Tibial nerve (tissue), 4 donors: ENCODE measurements around the gene MAPK8IP3. TPM values are rescaled to one million over a fixed set of nuclear protein-coding genes. Genes with fewer than 3 reads are reported as not detected.

Experiments
- DNase-seq, 2 donors: peaks; one replicate each; pipeline ENCODE4 v3.0.0-alpha.2; 2019; ENCODE audit warnings: low spot score in 2 of 2
- H3K27ac ChIP-seq, 4 donors: fragments of 200-600 bp; sonication (generic) in 3 of 4; one replicate each; pipeline ENCODE4 v1.5.1; 2017 to 2019; ENCODE audit warnings: mild to moderate bottlenecking in 1 of 4
- H3K27me3 ChIP-seq, 2 donors: fragments of 200-600 bp; sonication (generic) in 1 of 2; one replicate each; pipeline versions ENCODE4 v1.5.1 to v1.6.0; 2017 to 2019
- H3K36me3 ChIP-seq, 3 donors: fragments of 200-600 bp; sonication (generic); one replicate each; pipeline ENCODE4 v1.5.1; 2018 to 2019
- H3K4me1 ChIP-seq, 4 donors: fragments of 200-600 bp; sonication (generic) in 3 of 4; one replicate each; pipeline ENCODE4 v1.5.1; 2017 to 2019
- H3K4me3 ChIP-seq, 4 donors: fragments of 200-600 bp; sonication (generic) in 3 of 4; one replicate each; pipeline ENCODE4 v1.5.1; 2017 to 2019; ENCODE audit warnings: mild to moderate bottlenecking in 1 of 4, moderate library complexity in 1 of 4
- H3K9me3 ChIP-seq, 4 donors: fragments of 200-600 bp; sonication (generic) in 3 of 4; one replicate each; pipeline ENCODE4 v1.5.1; 2017 to 2019
- EP300 ChIP-seq, 2 donors: sonication (generic); formaldehyde crosslinking; IDR thresholded peaks; one replicate each; pipeline ENCODE4 v1.6.1; 2017; ENCODE audit warnings: antibody characterized with exemption in 2 of 2, mild to moderate bottlenecking in 1 of 2
- POLR2A ChIP-seq, 2 donors: fragments of 450-650 bp; IDR thresholded peaks; one replicate each; pipeline ENCODE4 v1.6.1; 2017; ENCODE audit warnings: antibody characterized with exemption in 2 of 2, mild to moderate bottlenecking in 2 of 2, moderate library complexity in 2 of 2
- WGBS, 2 donors: methylation state at CpG; one replicate each; pipeline ENCODE4 v1.1.5; 2018; 5-methylcytosine and 5-hydroxymethylcytosine counted together
- total RNA-seq, 4 donors: library from RNA; depleted of rRNA; stranded (reverse); fragments of >200 nt; gene quantifications; one replicate each; pipeline ENCODE4 v1.1.0, GENCODE V29; 2016
- TF ChIP-seq, protein P1 (sequence below), 5 experiments: fragments of 200-600 bp in 3 of 5; fragments of 450-650 bp in 2 of 5; sonication (generic) in 3 of 5; IDR thresholded peaks; one replicate each; pipeline ENCODE4 v1.5.1; 2016 to 2019; ENCODE audit warnings: antibody characterized with exemption in 5 of 5, mild to moderate bottlenecking in 3 of 5, moderate library complexity in 2 of 5

Gene MAPK8IP3
- total RNA-seq, 4 donors from 2014 or later, result 92.6 to 188 (median 99.5) TPM

DNA sequence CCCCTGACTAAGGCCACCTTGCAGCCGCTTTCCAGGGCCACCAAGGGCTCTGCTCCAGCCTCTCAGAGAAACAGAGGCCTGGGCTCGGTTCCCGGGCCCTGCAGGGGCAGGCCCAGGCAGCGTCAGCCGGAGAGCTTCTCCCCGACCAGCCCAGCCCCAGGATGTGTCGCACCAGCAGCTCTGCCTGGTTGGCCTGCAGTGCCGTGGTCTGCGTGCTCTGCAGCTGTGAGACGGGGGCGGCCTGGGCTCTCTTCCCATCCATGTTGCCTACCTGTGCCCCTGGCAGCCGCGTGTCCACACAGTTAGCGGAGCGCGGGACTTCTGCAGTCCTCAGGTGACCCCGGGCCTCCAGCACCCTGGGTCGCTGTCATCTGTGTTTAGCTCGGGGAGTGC, 82.7 kb downstream of the MAPK8IP3 start:
- peaks cover 0 to 86% (median 6%) of the 10 kb centered on the region in 3 donors for H3K36me3 ChIP-seq
- no peaks in the 10 kb centered on the region for H3K27me3 ChIP-seq
- 49 to 68% methylated on average over 13 to 18 of the region's 19 CpGs for WGBS, 2 donors
- peaks cover 0 to 43% (median 14%) of the 10 kb centered on the region in 4 donors for H3K4me1 ChIP-seq
- TF ChIP-seq, protein P1, sequence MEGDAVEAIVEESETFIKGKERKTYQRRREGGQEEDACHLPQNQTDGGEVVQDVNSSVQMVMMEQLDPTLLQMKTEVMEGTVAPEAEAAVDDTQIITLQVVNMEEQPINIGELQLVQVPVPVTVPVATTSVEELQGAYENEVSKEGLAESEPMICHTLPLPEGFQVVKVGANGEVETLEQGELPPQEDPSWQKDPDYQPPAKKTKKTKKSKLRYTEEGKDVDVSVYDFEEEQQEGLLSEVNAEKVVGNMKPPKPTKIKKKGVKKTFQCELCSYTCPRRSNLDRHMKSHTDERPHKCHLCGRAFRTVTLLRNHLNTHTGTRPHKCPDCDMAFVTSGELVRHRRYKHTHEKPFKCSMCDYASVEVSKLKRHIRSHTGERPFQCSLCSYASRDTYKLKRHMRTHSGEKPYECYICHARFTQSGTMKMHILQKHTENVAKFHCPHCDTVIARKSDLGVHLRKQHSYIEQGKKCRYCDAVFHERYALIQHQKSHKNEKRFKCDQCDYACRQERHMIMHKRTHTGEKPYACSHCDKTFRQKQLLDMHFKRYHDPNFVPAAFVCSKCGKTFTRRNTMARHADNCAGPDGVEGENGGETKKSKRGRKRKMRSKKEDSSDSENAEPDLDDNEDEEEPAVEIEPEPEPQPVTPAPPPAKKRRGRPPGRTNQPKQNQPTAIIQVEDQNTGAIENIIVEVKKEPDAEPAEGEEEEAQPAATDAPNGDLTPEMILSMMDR (IDR thresholded peaks at IDR 0.05), result no peak
- TF ChIP-seq EP300 (IDR thresholded peaks at IDR 0.05) (no peak), POLR2A (IDR thresholded peaks at IDR 0.05) (no peak)
- H3K9me3 ChIP-seq, result no peaks in the 10 kb centered on the region
- H3K27ac ChIP-seq, result no peak overlapping the region
- H3K4me3 ChIP-seq, result no peak overlapping the region
- no peak for DNase-seq

DNA sequence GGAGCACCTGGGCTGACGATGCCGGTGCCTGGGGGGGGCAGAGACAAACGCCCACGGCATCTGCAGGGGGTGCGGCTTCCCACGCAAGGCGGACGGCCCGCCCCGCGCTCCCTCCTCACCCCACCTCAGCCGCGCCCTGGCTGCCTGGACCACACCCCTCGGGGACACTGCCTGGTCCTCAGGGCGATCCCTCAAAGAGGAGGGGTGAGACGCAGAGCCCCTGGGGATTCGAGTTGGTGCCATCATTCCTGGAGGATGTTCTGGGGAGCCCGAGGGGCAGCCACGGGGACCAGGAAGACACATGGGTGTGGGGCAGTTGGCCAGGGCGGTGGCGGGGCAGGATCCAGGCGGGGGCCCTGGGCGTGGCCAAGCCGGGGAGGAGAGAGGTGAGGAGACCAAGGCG, 83.6 kb downstream of the MAPK8IP3 start:
- 83 to 90% methylated on average over 22 to 24 of the region's 25 CpGs for WGBS, 2 donors
- peaks cover 0 to 86% (median 6%) of the 10 kb centered on the region in 3 donors for H3K36me3 ChIP-seq

DNA sequence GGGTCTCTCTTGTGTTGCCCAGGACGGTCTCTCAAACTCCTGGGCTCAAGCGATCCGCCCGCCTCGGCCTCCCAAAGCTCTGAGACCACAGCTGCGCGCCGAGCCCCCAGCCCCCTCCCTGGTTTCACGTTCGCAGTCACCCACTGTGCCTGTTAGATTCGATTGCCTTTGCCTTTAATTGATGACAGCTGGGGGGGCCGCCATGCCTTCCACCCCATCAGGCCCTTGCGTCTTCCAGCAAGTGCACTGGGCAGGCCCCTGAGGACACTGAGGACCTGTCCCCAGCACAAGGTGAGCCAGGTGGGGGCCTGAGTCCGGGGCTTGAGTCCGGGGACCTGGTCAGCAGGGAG, 84.2 kb downstream of the MAPK8IP3 start:
- Histone ChIP-seq H3K4me1 (peaks cover 0 to 36% (median 3%) of the 10 kb centered on the region in 4 donors), H3K4me3 (no peak overlapping the region), H3K9me3 (no peaks in the 10 kb centered on the region), H3K27me3 (no peaks in the 10 kb centered on the region), H3K36me3 (peaks cover 0 to 84% (median 6%) of the 10 kb centered on the region in 3 donors), H3K27ac (no peak overlapping the region)
- DNase-seq, result no peak
- TF ChIP-seq EP300 (IDR thresholded peaks at IDR 0.05) (no peak), POLR2A (IDR thresholded peaks at IDR 0.05) (no peak)
- TF ChIP-seq, protein P1 (IDR thresholded peaks at IDR 0.05), result no peak
- WGBS, 2 donors, result 91 to 93% methylated on average over 13 to 15 of the region's 15 CpGs

More for the DNA sequence above, 83.6 kb downstream of the MAPK8IP3 start:
- H3K9me3 ChIP-seq, result no peaks in the 10 kb centered on the region
- DNase-seq, result no peak
- H3K4me1 ChIP-seq, result peaks cover 0 to 42% (median 6%) of the 10 kb centered on the region in 4 donors
- H3K27ac ChIP-seq, result no peak overlapping the region
- TF ChIP-seq POLR2A (IDR thresholded peaks at IDR 0.05) (no peak), EP300 (IDR thresholded peaks at IDR 0.05) (no peak)
- TF ChIP-seq, protein P1 (IDR thresholded peaks at IDR 0.05), result no peak
- H3K27me3 ChIP-seq, result no peaks in the 10 kb centered on the region
- no peak overlapping the region for H3K4me3 ChIP-seq

DNA sequence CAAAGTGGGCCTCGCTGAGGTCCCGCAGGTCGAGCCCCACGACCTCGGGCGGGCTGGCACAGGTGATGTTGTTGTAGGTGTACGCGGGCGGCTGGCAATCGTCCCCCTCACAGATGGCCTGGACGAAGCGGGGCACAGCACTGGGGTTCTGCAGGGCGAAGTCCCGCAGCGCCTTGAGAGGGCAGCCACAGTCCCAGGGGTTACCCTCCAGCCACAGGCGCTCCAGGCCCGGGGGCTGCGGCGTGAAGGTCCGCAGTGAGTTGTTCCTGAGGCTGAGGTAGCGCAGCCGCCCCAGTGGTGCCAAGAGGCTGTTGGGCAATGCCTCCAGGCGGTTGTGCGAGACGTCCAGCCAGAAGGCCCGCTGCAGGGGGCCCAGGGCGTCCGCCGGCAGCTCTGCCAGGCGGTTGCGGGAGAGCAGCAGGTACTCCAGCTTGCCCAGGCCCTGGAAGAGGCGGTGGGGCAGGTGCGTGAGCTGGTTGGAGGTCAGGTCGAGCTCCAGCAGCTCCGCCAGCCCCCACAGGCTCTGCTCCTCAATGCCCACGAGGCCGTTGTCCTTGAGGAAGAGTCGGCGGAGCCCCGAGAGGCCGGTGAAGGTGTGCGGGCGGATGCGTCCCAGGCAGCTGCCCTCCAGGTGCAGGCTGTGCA, 84.7 kb downstream of the MAPK8IP3 start:
- Histone ChIP-seq H3K27ac (no peak overlapping the region), H3K4me1 (peaks cover 0 to 31% (median 0%) of the 10 kb centered on the region in 4 donors), H3K9me3 (no peaks in the 10 kb centered on the region), H3K36me3 (peaks cover 0 to 83% (median 6%) of the 10 kb centered on the region in 3 donors), H3K27me3 (no peaks in the 10 kb centered on the region), H3K4me3 (no peak overlapping the region)
- TF ChIP-seq, protein P1 (IDR thresholded peaks at IDR 0.05), result no peak
- TF ChIP-seq EP300 (IDR thresholded peaks at IDR 0.05) (no peak), POLR2A (IDR thresholded peaks at IDR 0.05) (no peak)
- DNase-seq, result no peak
- WGBS, 2 donors, result 86 to 95% methylated on average over 15 to 27 of the region's 44 CpGs

DNA sequence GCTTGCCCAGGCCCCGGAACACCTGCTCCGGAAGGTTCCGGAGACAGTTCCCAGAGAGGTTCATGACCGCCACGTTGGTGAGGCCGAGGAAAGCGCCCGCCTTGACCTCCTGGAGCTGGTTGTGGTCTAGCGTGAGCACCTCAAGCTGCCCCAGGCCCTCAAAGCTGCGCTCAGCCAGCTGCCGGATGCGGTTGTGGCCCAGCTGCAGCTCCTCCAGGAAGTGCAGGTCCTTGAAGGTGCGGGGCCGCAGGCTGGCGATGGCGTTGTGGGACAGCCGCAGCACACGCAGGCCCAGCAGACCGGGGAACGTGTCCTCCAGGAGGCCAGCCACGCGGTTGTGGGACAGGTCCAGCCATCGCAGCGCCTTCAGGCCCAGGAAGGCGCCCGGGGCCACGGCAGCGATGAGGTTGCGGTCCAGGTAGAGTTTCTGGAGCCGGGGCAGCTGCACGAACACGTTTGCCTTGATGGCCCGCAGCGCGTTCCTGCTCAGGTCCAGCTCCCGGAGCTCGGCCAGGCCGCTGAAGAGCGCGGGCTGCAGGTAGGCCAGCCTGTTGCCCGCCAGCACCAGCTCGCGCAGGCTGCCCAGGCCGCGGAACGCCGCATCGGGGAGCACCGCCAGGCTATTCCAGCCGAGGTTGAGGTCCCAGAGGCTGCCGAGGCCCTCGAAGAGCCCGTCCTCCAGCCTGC, 85.4 kb downstream of the MAPK8IP3 start:
- no peaks in the 10 kb centered on the region for H3K9me3 ChIP-seq
- H3K4me3 ChIP-seq, result no peak overlapping the region
- peaks cover 0 to 76% (median 6%) of the 10 kb centered on the region in 3 donors for H3K36me3 ChIP-seq
- no peak overlapping the region for H3K27ac ChIP-seq
- no peaks in the 10 kb centered on the region for H3K27me3 ChIP-seq
- H3K4me1 ChIP-seq, result peaks cover 0 to 24% (median 0%) of the 10 kb centered on the region in 4 donors
- 89 to 94% methylated on average over 11 to 25 of the region's 53 CpGs for WGBS, 2 donors
- no peak for DNase-seq
- TF ChIP-seq EP300 (IDR thresholded peaks at IDR 0.05), result no peak
- TF ChIP-seq, protein P1 (IDR thresholded peaks at IDR 0.05), result no peak
- no peak for TF ChIP-seq POLR2A (IDR thresholded peaks at IDR 0.05)
